Nucleus accumbens (tissue), 56 donors: ENCODE data around the gene MDFIC.
A peak's percentile ranks its signal among the peaks of the same experiment; 100 is the strongest.

Experiments
- DNase-seq, 56 donors: peaks; one replicate each; lab custom pipeline; 2025; lab: John Stamatoyannopoulos, UW

MDFIC gene

DNA sequence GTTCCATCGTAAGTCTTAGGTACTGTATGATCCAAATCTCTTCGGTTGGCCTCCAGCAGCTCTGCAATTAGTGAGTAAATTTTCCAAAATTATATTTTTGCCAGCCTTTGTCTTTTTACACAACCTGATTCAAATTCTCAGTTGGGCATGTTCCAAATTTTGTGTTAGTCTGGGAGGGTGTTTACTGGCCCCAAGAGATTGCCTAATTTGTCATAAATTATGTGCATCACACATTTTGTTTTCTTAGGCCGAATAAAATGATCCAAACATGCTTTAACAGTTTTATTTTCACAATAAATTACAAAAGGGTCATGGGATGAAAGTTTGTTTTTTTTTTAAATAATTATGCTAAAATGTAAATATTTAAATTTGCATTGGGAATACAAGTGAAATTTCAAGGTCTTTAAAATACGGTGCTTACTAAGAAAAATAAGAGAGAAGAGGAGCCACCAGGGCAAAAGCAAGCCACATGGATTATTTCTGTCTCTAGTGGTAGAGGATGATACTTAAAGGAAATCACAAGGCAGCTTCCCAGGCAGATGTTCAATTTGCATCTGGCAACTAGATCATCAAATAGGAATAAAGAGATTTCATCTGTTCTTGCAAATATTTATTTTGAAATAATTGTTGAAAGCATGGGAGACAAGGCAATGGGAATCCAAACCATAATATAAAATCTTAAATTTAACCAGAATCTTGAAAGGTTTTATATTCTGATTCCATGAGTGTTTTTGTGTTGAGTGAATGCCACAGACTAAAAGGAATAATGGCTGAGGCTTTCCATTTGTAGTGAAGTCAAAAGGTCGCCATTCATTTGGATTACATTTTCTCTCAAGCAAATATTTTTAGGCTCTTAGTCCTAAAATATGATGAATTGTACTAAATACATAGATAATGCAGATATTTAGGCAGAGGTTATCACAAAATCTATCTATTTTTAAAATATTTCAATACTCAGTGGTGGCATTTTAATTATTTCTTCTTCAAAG, 111.1 kb downstream of the MDFIC start:
- no peak for DNase-seq

DNA sequence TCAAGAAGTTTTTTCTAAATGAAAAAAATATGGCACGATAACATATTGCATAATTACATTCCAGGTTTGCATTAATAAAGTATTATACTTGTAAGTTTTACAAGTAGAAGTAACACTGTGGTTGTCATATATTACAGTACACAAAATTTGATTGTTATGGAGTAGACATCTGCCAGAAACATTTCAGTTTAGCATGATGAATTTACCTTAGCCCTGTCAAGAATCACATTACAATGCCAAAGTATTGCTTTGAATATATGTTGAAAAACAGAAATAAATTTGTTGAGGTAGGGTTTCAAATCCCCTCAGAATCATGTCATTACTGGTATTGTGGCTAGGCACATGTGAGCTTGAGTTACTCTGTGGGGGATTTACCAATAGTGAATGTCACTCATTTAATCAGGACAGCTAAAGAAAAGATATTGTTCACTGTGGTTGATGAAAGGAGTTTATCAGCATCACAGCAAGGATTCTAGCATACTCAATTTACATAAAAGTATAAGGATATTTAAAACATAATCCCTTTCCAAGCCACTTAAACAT, 112.1 kb downstream of the MDFIC start:
- no peak for DNase-seq

DNA sequence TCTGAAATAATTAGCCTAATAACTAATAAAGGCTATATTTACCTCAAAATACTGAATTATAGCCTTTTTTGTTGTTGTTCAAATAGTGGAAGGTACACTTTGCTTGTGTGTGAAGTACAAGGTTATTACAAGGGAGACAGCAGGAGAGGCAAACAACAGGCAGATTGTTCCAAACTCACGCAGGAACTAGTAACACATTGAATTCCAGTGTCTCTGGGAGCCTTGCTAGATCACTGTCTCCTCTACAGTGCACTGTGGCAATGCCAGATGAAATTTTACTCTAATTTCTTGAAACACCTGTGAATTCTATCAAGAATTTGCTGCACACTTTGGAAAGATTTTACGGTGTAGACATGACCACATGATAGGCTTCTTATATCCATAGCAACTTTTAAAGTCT, 112.6 kb downstream of the MDFIC start:
- no peak for DNase-seq

DNA sequence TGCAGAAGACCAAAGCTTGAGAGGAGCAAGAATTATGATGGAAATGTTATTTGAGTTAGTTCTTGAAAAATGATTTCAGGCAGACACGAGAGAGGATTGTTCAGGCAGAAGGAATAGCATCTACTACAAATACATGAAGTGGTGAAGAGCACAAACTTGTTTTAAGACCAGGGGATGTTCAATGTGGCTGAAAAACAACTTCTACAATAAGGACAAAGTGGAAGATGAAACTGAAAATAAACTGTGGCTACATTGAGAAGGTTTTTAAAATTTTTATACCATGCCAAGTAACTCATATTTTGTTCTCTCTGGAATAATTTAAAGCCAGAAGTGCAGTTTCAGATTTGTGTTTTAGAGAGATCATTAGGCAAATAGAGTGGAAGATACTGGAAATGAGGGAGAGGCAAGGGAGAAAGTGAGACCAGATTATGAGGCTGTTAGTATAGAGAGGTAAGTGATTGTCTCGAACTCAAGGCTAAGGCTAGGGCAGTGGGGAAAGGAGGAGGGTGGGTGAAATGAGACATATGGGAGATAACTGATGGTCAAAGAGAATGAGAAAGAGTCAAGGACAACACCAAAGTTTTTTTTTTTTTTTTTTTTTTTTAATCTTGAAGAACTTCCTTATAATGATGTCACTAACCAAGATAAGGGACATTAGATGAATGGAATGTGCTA, 115.4 kb downstream of the MDFIC start:
- DNase-seq: no peak

DNA sequence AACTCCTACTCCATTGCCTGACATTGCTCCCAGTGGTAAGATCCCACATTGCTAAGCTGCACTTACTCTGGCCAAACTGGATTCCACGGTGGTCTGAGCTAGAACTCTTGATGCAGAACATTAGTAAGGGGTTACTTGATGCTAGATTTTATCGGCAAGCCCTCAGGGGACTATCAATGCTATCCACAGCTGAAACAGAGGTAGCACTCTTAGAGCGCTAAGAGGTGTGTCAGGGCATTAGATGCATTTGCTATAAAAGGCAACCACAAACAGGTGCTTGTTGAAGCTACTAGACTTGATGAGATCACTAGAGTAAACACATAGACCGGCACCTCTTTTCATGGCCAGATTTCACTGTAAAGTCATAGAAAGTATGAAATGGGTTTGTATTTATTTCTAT, 116.3 kb downstream of the MDFIC start:
- no peak for DNase-seq

DNA sequence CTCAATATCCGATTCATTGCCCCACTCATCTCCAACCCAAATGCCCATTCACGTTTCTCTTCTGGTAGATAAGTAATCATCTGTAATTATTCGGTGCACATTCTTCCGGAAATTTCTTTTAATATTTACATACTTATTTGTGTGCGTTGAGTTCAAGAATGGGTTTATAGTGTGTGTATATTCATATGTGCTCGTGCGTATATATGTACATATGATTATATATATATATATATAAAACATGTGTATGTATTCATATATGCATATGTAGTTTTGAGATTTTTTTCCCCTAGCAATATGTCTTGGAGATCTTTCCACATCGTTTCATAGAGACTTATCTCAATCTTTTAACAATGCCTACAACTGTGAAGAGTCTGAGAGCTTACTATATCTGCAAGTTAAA, 118.2 kb downstream of the MDFIC start:
- no peak for DNase-seq

DNA sequence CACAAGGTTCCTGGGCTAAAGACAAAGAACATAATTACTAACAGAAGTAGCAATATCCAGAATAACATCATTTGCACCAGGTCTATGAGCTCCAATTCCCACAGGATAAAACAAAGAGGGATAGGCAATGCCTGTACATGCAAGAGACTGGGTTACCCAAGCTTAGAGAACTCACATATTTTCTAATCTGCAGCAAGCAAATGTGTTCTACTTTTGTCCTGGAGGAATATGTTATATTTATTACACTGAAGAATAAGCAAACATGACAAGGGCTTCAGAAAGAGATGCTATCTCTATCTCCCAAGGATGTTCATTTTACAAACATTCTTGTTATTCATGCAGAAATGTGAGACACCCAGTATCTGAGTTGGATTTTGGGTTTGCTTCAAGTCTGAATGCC, 118.6 kb downstream of the MDFIC start:
- no peak for DNase-seq

DNA sequence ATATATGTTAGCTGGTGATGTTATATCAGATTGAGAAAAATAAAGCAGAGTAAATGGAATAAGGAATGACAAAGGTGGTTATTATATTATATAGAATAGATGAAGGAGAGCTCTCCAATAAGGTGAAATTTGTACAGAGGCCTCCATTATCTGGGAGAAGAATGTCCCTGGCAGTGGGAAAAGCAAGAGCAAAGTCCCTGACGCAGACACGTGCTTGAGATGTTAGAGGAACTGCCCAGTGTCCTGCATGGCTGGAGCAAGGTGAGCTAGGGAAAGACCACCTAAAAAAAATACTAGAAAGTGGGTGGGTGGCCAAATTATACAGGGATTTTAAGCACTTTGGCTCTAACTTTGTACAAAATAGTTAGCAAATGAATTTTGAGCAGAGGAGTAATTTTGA, 120.7 kb downstream of the MDFIC start:
- no peak for DNase-seq

DNA sequence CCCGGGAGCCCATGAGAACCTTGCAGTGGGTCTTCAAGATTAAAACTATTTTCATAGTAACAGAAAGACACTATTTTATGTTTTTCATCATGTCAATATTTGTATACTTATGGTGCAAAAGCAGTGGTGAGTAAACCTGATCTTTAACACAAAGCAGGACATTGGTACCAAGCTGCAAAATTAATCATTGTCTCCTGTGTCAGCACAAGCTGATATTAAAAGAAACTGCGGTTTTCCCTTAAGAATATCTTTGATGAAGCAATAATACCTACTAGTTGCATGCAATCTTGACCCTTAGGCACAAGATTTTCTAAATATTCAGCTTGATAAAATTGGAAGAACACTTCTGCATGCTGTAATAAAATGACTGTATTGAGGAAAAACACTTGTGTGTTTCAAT, 121.7 kb downstream of the MDFIC start:
- no peak for DNase-seq

DNA sequence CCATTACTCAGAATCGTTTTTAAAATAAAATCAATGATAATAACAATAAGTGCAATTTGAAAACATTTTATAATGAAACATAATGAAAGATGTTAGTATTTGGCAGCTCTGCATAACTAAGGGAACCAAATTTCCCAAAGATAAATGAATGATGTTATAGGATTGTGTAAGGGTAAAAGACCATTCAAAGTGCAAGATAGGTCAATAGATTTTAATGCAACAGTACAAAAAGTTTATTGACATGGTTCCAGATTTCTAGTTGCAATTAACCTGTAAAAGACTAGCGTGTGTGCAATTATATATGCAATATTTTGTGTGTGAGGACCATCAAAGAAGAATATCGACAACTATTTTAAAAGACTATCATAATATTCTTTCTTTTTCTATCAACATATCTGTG, 122.3 kb downstream of the MDFIC start:
- no peak for DNase-seq

DNA sequence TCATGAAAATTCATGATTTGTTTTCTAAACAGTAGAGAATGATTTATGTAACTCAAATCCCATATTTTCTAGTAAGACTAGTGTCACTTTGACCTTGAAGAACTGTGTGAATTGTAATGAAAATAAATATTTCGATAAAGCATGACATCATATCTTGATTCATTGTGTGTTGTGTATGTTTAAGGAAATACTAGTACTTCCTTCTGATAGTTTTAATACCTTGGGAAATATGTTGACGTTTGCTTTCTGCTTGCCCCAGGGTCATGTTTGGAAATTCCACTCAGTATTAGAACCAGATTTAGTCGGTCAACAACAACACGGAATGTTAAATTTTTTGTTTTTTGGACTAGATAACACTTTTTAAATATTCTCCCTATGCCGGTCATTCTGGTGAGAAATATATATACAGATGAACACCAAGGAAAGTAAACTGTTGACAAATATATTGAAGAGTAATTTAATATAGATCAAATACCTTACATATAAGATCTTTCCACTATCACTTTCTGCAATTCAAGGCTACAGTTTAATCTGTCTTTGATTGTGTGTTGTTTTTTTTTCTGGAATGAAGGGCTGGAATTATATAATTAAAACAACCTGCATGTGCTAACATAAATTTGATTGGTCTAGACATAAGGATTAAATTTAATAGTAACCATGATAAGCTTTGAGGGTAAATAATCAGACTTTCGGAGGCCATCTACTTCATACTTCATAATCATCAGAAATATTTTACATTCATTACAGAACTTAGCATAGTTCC, 126.2 kb downstream of the MDFIC start:
- no peak for DNase-seq

DNA sequence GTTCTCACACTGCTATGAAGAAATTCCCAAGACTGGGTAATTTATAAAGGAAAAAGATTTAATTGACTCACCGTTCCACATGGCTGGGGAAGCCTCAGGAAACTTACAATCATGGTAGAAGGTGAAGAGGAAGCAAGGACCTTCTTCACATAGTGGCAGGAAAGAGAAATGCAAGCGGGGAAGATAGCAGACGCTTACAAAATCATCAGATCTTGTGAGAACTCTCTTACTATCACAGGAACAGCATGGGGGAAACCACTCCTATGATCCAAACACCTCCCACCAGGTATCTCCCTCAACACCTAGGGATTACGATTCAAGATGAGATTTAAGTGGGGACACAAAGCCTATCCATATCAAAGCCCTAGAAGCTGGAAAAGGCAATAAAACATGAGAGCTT, 130.8 kb downstream of the MDFIC start:
- no peak for DNase-seq

DNA sequence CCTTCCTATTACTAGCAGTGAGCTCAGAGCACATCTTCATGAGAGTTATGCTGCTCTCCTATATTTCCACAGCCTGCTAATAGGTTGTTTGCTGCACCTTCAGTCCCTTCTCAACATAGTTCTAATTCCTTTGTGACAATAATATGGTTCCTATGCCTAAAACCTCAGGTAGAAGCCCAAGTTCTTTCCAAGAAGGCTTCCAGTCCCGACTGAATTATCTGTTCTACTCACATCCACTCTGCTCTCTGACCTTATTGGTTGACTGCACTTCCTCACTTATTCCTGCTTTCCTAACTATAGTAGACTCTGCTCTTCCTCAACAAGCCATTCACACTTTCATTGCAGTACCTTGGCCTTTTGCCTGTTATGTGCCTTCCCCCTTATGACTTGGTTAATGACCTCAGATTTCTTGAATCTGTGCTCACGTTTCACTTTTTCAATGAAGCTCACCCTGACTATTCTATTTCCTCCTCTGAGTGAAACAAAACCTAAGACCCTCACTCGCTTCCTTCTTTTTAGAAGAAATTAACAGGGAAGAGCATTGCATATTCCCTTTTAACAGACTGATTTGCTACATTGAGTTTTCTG, 132.7 kb downstream of the MDFIC start:
- DNase-seq: no peak

DNA sequence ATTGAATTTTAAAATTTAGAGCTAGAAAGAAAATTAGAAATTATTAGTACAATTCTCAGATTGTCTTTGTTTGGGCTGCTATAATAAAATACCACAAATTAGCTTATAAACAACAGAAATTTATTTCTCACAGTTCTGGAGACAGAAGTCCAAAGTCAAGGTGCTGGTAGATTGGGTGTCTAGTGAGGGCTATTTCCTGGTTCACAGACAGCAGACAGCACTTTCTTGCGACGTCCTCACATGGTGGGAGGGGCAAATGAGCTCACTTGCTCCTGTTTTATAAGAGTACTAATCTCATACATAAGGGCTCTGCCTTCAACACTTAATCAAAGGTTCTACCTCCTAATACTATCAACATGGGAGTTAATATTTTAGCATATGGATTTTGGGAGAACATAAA, 134.1 kb downstream of the MDFIC start:
- DNase-seq: no peak

DNA sequence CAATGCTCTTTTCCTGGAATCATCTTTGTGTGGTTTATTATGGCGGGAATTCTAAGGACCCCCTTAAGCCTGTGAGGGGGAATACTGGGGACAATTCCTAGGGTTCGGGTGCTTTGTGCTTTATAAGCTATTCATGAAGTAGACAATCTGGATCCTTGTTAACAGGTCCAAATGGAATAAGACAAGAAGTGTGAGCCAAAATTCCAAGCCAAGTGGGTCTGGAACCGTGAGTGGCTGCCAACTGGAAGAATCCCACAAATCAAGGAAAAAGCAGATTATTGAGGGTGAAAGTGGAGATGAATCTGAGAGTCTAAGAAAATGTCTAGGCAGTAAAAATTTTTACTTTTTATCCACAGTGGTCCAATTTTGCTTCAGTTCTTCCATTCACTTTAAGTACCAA, 136.8 kb downstream of the MDFIC start:
- DNase-seq: peak in 6 of 56 donors; percentile 0 to 22 (median 3)

DNA sequence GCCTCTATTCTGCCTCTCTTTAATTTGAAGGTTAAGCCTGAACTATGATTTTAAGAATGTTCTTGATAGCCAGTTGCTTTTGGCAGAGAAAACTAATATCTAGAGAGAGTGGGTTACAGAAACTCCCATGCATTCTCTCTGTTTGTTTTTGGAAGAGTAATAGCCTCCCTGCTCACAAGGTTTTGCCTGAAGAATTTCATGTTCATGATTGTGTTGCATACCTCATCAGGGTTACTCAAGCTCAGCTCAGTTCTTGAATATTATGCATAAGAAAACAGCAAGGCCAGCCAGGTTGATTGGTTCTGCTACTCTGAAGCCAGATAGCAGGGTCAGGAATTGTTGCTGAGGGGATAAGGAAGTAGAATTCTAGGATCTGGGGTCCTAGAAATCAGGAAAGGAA, 137.4 kb downstream of the MDFIC start:
- no peak for DNase-seq

DNA sequence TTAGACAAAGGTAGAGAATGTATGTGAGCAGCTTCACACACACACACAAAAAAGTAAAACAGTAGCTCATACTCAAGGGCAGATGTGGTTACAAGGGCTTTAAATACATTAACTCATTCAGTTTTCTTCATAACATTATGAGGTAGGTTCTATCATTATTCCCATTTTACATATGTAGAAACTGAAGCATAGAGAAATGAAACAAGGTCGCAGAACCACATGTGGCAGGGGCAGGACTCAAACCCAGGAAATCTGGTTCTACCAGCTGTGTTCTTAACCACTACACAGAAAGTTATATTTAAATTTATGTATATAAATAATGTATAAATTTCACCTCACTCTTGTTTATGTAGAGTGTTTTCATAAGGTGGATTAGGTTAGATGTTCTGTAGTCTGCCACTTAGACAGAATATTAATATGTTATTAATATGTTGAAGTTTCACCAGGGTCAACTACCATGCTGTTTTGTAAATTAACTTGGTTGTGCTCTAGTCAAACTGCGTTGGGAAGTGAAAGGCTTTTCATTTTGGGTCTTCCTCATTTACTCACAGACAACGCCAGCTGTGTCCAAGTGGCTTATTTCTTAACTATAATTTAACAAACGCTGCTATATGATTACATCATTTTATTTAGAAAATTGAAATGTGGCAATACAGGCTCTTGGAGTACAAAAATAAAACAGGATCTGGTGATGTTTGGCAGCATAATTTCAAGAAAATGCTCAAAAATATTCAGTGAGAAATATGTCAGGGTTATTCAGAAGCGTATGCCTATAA, 138.4 kb downstream of the MDFIC start:
- no peak for DNase-seq

DNA sequence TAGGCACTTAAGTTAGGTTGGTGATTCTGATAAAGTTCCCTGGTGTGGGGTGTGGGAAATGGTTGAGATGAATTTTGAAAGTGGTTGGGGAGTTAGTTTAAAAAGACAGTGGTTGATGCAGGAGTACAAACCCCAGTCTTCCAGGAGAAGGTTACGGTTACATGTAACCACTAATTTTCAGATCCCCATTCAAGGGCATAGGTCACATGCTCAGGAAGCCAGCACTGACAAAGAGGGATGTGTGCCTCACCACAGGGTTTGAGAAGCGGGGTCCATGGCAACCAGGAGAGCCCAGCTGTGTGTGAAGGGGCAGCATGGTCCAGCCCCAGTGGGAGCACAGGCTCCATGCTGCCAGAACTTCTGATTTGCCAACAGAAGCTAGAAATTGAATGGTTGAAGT, 144.2 kb downstream of the MDFIC start:
- no peak for DNase-seq

DNA sequence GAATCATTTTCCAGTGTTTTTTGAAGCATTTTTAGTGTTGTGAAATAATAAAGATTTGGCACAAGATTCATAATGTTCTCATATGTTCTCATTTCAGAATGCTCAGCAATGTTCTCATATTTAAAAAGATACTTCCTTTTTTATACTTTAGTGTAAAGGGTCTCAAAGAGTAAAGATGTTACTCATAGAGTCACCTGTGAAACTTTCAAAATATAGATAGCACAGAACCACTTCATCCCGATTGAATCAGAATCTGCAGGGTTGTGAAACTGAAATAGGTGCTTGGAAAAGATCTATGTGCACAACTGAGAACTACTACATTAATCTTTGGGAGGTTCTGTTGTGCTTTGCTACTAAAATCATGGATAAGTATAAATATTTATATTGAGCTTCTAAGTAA, 144.7 kb downstream of the MDFIC start:
- no peak for DNase-seq

DNA sequence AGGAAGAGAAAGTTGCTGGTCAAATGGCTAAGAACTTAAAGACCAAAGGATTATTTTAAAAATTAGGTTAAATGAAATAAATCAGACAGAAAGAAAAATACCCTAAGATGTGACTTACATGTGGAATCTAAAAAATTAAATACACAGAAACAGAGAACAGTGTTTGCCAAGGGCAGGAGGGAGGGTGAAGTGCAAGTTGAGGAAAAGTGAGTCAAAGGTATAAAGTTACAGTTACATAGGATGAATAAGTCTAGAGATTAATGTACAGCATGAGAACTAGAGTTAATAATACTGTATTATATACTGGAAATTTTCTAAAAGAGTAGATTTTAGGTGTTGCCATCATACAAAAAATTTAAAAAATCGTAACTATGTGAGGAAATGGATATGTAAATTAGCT, 146.3 kb downstream of the MDFIC start:
- no peak for DNase-seq
